Nephron progenitor cell (in vitro differentiated cells): Measurements from ENCODE around the gene ZNF324B.

ENCODE experiments used
- DNase-seq: peaks from one replicate; pipeline ENCODE4 v3.0.0; 2021
- H3K27ac Mint-ChIP-seq: 2 replicates; pipeline ENCODE4 v1.8.0; 2021; ENCODE audit warnings: mild to moderate bottlenecking, moderate library complexity, mixed read lengths
- H3K27me3 Mint-ChIP-seq: 2 replicates; pipeline ENCODE4 v1.8.0; 2021; ENCODE audit warnings: mild to moderate bottlenecking, low read depth, mixed read lengths; ENCODE audit not compliant: poor library complexity
- H3K36me3 Mint-ChIP-seq: 2 replicates; pipeline ENCODE4 v1.8.0; 2021; ENCODE audit warnings: low read depth, mixed read lengths
- H3K4me1 Mint-ChIP-seq: 2 replicates; pipeline ENCODE4 v1.8.0; 2021; ENCODE audit warnings: mixed read lengths
- H3K4me3 Mint-ChIP-seq: 2 replicates; pipeline ENCODE4 v1.8.0; 2021; ENCODE audit warnings: mild to moderate bottlenecking, moderate library complexity, mixed read lengths
- H3K9me3 Mint-ChIP-seq: 2 replicates; pipeline ENCODE4 v1.8.0; 2021; ENCODE audit warnings: mild to moderate bottlenecking, moderate library complexity, mixed read lengths
- CTCF ChIP-seq: fragments of 200-600 bp; sonication (generic); IDR thresholded peaks from 2 replicates; pipeline ENCODE4 v1.5.0; 2021; ENCODE audit warnings: antibody characterized with exemption

Gene ZNF324B

GRCh38 chr19:58477130-58477529 lies 25.7 kb downstream of the ZNF324B start:
- TF ChIP-seq CTCF = no peak
- peak overlapping the region; percentile 90 for H3K4me3 Mint-ChIP-seq
- H3K9me3 Mint-ChIP-seq = no peaks in the 10 kb centered on the region
- peaks cover 11% of the 10 kb centered on the region for H3K36me3 Mint-ChIP-seq
- H3K27me3 Mint-ChIP-seq = no peaks in the 10 kb centered on the region
- peak overlapping the region; percentile 99 for H3K27ac Mint-ChIP-seq
- DNase-seq = no peak
- H3K4me1 Mint-ChIP-seq = peaks cover 28% of the 10 kb centered on the region

- Mint-ChIP-seq H3K9me3 (no peaks in the 10 kb centered on the region), H3K27me3 (no peaks in the 10 kb centered on the region), H3K27ac (no peak overlapping the region), H3K4me1 (peaks cover 28% of the 10 kb centered on the region), H3K4me3 (no peak overlapping the region), H3K36me3 (peaks cover 13% of the 10 kb centered on the region)
- no peak for DNase-seq
- TF ChIP-seq CTCF = no peak
Measured at GRCh38 chr19:58477871-58478270, 26.4 kb downstream of the ZNF324B start.

DNA sequence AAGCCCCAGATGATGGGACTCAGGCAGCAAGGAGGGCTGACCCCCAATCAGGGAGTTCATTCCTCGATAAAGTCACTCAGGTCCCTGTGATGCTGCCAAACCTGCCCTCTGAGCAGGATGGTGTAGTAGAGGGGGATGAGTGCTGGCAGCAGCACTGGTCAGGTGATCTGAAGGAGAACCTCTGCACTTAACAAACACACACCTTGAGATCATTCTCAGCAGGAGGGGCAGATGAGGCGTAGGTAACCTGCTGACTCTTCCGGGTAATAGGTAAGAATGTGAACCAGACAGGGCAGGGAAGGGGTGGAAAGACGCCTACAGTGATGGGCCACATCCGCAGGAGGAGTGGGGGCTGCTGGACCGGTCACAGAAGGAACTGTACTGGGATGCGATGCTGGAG lies 27.9 kb downstream of the ZNF324B start:
- Mint-ChIP-seq H3K27me3 (no peaks in the 10 kb centered on the region), H3K36me3 (peaks cover 21% of the 10 kb centered on the region), H3K9me3 (no peaks in the 10 kb centered on the region), H3K4me3 (no peak overlapping the region), H3K27ac (no peak overlapping the region), H3K4me1 (peaks cover 23% of the 10 kb centered on the region)
- TF ChIP-seq CTCF = no peak
- no peak for DNase-seq

GRCh38 chr19:58479736-58480480 lies 28.5 kb downstream of the ZNF324B start:
- no peaks in the 10 kb centered on the region for H3K27me3 Mint-ChIP-seq
- H3K27ac Mint-ChIP-seq = no peak overlapping the region
- no peaks in the 10 kb centered on the region for H3K9me3 Mint-ChIP-seq
- H3K4me1 Mint-ChIP-seq = peaks cover 17% of the 10 kb centered on the region
- no peak for DNase-seq
- no peak for TF ChIP-seq CTCF
- peaks cover 21% of the 10 kb centered on the region for H3K36me3 Mint-ChIP-seq
- no peak overlapping the region for H3K4me3 Mint-ChIP-seq

DNA sequence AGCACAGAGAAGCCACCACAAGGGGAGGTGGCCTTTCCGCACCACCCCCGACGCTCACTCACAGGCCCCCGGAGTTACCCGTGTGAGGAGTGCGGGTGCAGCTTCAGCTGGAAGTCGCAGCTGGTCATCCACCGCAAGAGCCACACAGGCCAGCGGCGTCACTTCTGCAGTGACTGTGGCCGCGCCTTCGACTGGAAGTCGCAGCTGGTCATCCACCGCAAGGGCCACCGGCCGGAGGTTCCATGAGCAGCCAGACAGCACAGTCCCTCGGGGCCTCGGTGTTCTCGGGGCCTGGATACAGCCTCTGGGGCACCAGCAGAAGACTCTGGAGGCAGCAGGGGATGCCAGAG lies 29.0 kb downstream of the ZNF324B start:
- Mint-ChIP-seq H3K9me3 (no peaks in the 10 kb centered on the region), H3K4me1 (peaks cover 12% of the 10 kb centered on the region), H3K27me3 (peaks cover 3% of the 10 kb centered on the region), H3K4me3 (no peak overlapping the region), H3K36me3 (peaks cover 21% of the 10 kb centered on the region), H3K27ac (no peak overlapping the region)
- no peak for DNase-seq
- no peak for TF ChIP-seq CTCF

DNA sequence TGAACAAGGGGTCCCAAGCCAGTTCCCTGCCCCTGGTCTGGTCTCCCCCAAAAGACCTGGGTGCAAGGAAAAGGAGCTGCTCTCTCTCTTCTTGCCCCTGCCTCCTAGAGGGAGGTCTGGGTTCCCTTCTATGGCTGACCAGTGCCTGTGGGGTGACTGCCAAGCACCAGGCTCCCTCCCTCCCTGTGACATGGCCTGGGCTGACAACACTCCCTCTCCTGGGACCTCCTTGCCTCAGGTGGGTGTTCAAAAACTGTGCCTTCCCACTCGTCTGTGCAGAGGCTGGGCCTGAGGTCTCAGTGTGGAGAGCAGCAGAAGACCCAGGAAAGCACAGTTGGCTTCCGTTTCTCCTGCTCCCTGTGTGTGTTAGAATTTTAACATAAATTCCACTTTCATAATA lies 29.4 kb downstream of the ZNF324B start:
- no peak overlapping the region for H3K4me3 Mint-ChIP-seq
- H3K27me3 Mint-ChIP-seq = peaks cover 3% of the 10 kb centered on the region
- peaks cover 11% of the 10 kb centered on the region for H3K4me1 Mint-ChIP-seq
- no peak for DNase-seq
- peak overlapping the region; percentile 84 for H3K27ac Mint-ChIP-seq
- peaks cover 21% of the 10 kb centered on the region for H3K36me3 Mint-ChIP-seq
- TF ChIP-seq CTCF = no peak
- H3K9me3 Mint-ChIP-seq = no peaks in the 10 kb centered on the region
